Caco-2 (cell line): ENCODE data around the gene TTLL11. TPM values are rescaled to one million over a fixed set of nuclear protein-coding genes. Genes with fewer than 3 reads are reported as not detected.

Experiments used
- BruUV-seq: library from RNA; stranded (reverse); fragments of 400-500 nt; replicated peaks from 2 replicates; lab custom pipeline; 2021; lab: Mats Ljungman, UMichigan
- CTCF ChIA-PET: fragments of 300-600 bp; sonication (Branson Sonifier 250); formaldehyde crosslinking; loops from one replicate; lab custom pipeline; 2022; ENCODE audit warnings: antibody characterized with exemption; lab: Charles Lee
- POLR2A ChIA-PET: fragments of 300-600 bp; sonication (Branson Sonifier 250); formaldehyde crosslinking; loops from one replicate; lab custom pipeline; 2022; ENCODE audit warnings: antibody characterized with exemption; lab: Charles Lee
- DNase-seq, 2 experiments: peaks; one replicate each; pipeline versions ENCODE4 v3.0.0 to v3.0.0-alpha.2; 2020 to 2022
- H3K27me3 ChIP-seq: replicated peaks from 2 replicates; pipeline ENCODE4 v1.6.0; 2011; ENCODE audit warnings: low read length; ENCODE audit not compliant: control insufficient read depth, insufficient read depth
- H3K36me3 ChIP-seq: 2 replicates; pipeline ENCODE4 v1.5.1; 2011; ENCODE audit warnings: low read length; ENCODE audit not compliant: control insufficient read depth, insufficient read depth
- H3K4me1 ChIP-seq: fragments of 250-450 bp; sonication (Bioruptor Pico); 2 replicates; pipeline ENCODE4 v1.5.1; 2020; ENCODE audit warnings: mild to moderate bottlenecking
- H3K4me3 ChIP-seq: 2 replicates; pipeline ENCODE4 v1.5.1; 2011; ENCODE audit warnings: low read depth, mild to moderate bottlenecking, control low read depth, low read length
- H3K9me3 ChIP-seq: fragments of 250-450 bp; sonication (Bioruptor Pico); 2 replicates; pipeline ENCODE4 v1.5.1; 2020; ENCODE audit warnings: mild to moderate bottlenecking, moderate library complexity
- H3K27ac Mint-ChIP-seq: one replicate; pipeline ENCODE4 v1.8.0; 2022; ENCODE audit warnings: mixed read lengths; ENCODE audit not compliant: unreplicated experiment
- H3K27me3 Mint-ChIP-seq: one replicate; pipeline ENCODE4 v1.8.0; 2022; ENCODE audit warnings: mixed read lengths; ENCODE audit not compliant: insufficient read depth, unreplicated experiment
- H3K36me3 Mint-ChIP-seq: one replicate; pipeline ENCODE4 v1.8.0; 2022; ENCODE audit warnings: mild to moderate bottlenecking, mixed read lengths; ENCODE audit not compliant: insufficient read depth, unreplicated experiment
- H3K4me1 Mint-ChIP-seq: one replicate; pipeline ENCODE4 v1.8.0; 2022; ENCODE audit warnings: low read depth, mixed read lengths; ENCODE audit not compliant: unreplicated experiment
- H3K4me3 Mint-ChIP-seq: one replicate; pipeline ENCODE4 v1.8.0; 2022; ENCODE audit warnings: mild to moderate bottlenecking, moderate library complexity, mixed read lengths; ENCODE audit not compliant: unreplicated experiment
- H3K9me3 Mint-ChIP-seq: one replicate; pipeline ENCODE4 v1.8.0; 2022; ENCODE audit warnings: mixed read lengths; ENCODE audit not compliant: unreplicated experiment
- CTCF ChIP-seq, 2 experiments: fragments of 200-600 bp in 1 of 2; IDR thresholded peaks; 1 replicate in 1 of 2; 2 replicates in 1 of 2; pipeline versions ENCODE4 v1.5.1 to v1.8.0; 2011 to 2022; ENCODE audit warnings: antibody characterized with exemption in 1 of 2, control low read depth in 1 of 2, inconsistent platforms in 1 of 2, low read depth in 1 of 2, low read length in 1 of 2, mild to moderate bottlenecking in 1 of 2, moderate library complexity in 1 of 2; ENCODE audit not compliant: insufficient read depth in 1 of 2, severe bottlenecking in 1 of 2, unreplicated experiment in 1 of 2
- intact Hi-C: fragments of 100-400 bp; cut with micrococcal nuclease; formaldehyde crosslinking; loops from one replicate; pipeline ENCODE4 v1.10.0; 2022; ENCODE audit not compliant: unreplicated experiment
- total RNA-seq: library from RNA; stranded (reverse); gene quantifications from 2 replicates; pipeline ENCODE4 v1.2.3, GENCODE V29; 2022

The TTLL11 gene
- total RNA-seq, 1 experiment from 2014 or later = 4.4 TPM

GRCh38 chr9:122129969-122130368, 36.9 kb upstream of the TTLL11 start:
- no peaks in the 10 kb centered on the region for H3K9me3 ChIP-seq
- Mint-ChIP-seq H3K36me3 (no peaks in the 10 kb centered on the region), H3K27ac (no peak overlapping the region), H3K27me3 (peaks cover 3% of the 10 kb centered on the region), H3K4me1 (no peaks in the 10 kb centered on the region), H3K4me3 (no peak overlapping the region), H3K9me3 (no peaks in the 10 kb centered on the region)
- no peaks in the 10 kb centered on the region for H3K36me3 ChIP-seq
- no TSS peak for BruUV-seq
- intact Hi-C loops = loop anchor here (5.0 kb wide), 1 partner anchor 102 kb away; no protein-coding TSS in a partner anchor
- peaks cover 19% of the 10 kb centered on the region for H3K4me1 ChIP-seq
- ChIA-PET CTCF (no interaction called here), POLR2A (no interaction called here)
- H3K4me3 ChIP-seq = no peak overlapping the region
- no peak for TF ChIP-seq CTCF (IDR thresholded peaks at IDR 0.05; ENCODE audit: insufficient read depth in 1 of 2, low read depth in 1 of 2, low read length in 1 of 2, severe bottlenecking in 1 of 2, unreplicated experiment in 1 of 2)
- no peak for DNase-seq
- H3K27me3 ChIP-seq = no peaks in the 10 kb centered on the region

GRCh38 chr9:122128969-122129343, 35.8 kb upstream of the TTLL11 start:
- intact Hi-C loops = loop anchor here (5.0 kb wide), 1 partner anchor 103 kb away; no protein-coding TSS in a partner anchor
- H3K4me1 Mint-ChIP-seq = no peaks in the 10 kb centered on the region
- no peaks in the 10 kb centered on the region for H3K27me3 ChIP-seq
- no peak for TF ChIP-seq CTCF (IDR thresholded peaks at IDR 0.05; ENCODE audit: insufficient read depth in 1 of 2, low read depth in 1 of 2, low read length in 1 of 2, severe bottlenecking in 1 of 2, unreplicated experiment in 1 of 2)
- ChIA-PET CTCF (interaction anchor here (5.2 kb wide), 1 partner anchor 221 kb away, joined by 104 read pairs; no protein-coding TSS in a partner anchor), POLR2A (no interaction called here)
- H3K36me3 ChIP-seq = no peaks in the 10 kb centered on the region
- H3K9me3 Mint-ChIP-seq = no peaks in the 10 kb centered on the region
- no peak overlapping the region for H3K4me3 ChIP-seq
- no TSS peak for BruUV-seq
- peaks cover 3% of the 10 kb centered on the region for H3K27me3 Mint-ChIP-seq
- peaks cover 11% of the 10 kb centered on the region for H3K4me1 ChIP-seq
- H3K9me3 ChIP-seq = no peaks in the 10 kb centered on the region
- no peak for DNase-seq
- no peak overlapping the region for H3K4me3 Mint-ChIP-seq
- H3K27ac Mint-ChIP-seq = no peak overlapping the region
- H3K36me3 Mint-ChIP-seq = no peaks in the 10 kb centered on the region

- intact Hi-C loops = loop anchor here (5.0 kb wide), 1 partner anchor 104 kb away; no protein-coding TSS in a partner anchor
- H3K36me3 ChIP-seq = no peaks in the 10 kb centered on the region
- Mint-ChIP-seq H3K4me3 (no peak overlapping the region), H3K9me3 (no peaks in the 10 kb centered on the region), H3K27me3 (peaks cover 3% of the 10 kb centered on the region), H3K27ac (no peak overlapping the region), H3K4me1 (no peaks in the 10 kb centered on the region), H3K36me3 (no peaks in the 10 kb centered on the region)
- no TSS peak for BruUV-seq
- H3K4me1 ChIP-seq = peaks cover 9% of the 10 kb centered on the region; the same call in 1 of the 2 replicates
- no peak overlapping the region for H3K4me3 ChIP-seq
- DNase-seq = no peak
- TF ChIP-seq CTCF (IDR thresholded peaks at IDR 0.05; ENCODE audit: insufficient read depth in 1 of 2, low read depth in 1 of 2, low read length in 1 of 2, severe bottlenecking in 1 of 2, unreplicated experiment in 1 of 2) = no peak
- ChIA-PET POLR2A (no interaction called here), CTCF (interaction anchor here (1.9 to 5.2 kb wide), 2 partner anchors 29 to 222 kb away, joined by 8 to 104 read pairs; no protein-coding TSS in a partner anchor)
- no peaks in the 10 kb centered on the region for H3K27me3 ChIP-seq
- H3K9me3 ChIP-seq = no peaks in the 10 kb centered on the region
Measured at GRCh38 chr9:122128007-122128968, 35.2 kb upstream of the TTLL11 start.
